Upper lobe of left lung (tissue), 6 donors: ENCODE measurements around the gene ZBTB5. TPM values are rescaled to one million over a fixed set of nuclear protein-coding genes. Genes with fewer than 3 reads are reported as not detected.
"Not testable (repeated sequence)": the region's sequence is repeated elsewhere in the genome, so short reads cannot be mapped to it uniquely, and the experiment has no call there.

Source experiments
- ATAC-seq, 2 donors: fragments of 200-7000 bp; cut with Tn5 transposase; one replicate each; pipeline ENCODE4 v1.9.1; 2022; ENCODE audit warnings: mild to moderate bottlenecking in 2 of 2, moderate library complexity in 2 of 2; ENCODE audit not compliant: low FRiP score in 2 of 2
- DNase-seq, 2 donors: peaks; one replicate each; pipeline ENCODE4 v3.0.0-alpha.2; 2019 to 2020
- H3K27ac ChIP-seq, 4 donors: fragments of 200-600 bp; sonication (generic); one replicate each; pipeline ENCODE4 v1.5.1; 2016 to 2019
- H3K27me3 ChIP-seq, 4 donors: fragments of 200-600 bp; sonication (generic); one replicate each; pipeline ENCODE4 v1.5.1; 2017 to 2019
- H3K36me3 ChIP-seq, 4 donors: fragments of 200-600 bp; sonication (generic); one replicate each; pipeline ENCODE4 v1.5.1; 2016 to 2019
- H3K4me1 ChIP-seq, 4 donors: fragments of 200-600 bp; sonication (generic); one replicate each; pipeline ENCODE4 v1.5.1; 2018 to 2019
- H3K4me3 ChIP-seq, 4 donors: fragments of 200-600 bp; sonication (generic); one replicate each; pipeline ENCODE4 v1.5.1; 2017 to 2019; ENCODE audit warnings: mild to moderate bottlenecking in 2 of 4, moderate library complexity in 1 of 4
- H3K9me3 ChIP-seq, 4 donors: fragments of 200-600 bp; sonication (generic); one replicate each; pipeline ENCODE4 v1.5.1; 2018 to 2019
- EP300 ChIP-seq, 4 donors: sonication (generic); formaldehyde crosslinking; IDR thresholded peaks; one replicate each; pipeline ENCODE4 v1.5.1; 2017; ENCODE audit warnings: antibody characterized with exemption in 4 of 4, control low read depth in 2 of 4
- POLR2A ChIP-seq, 4 donors: fragments of 450-650 bp; IDR thresholded peaks; one replicate each; pipeline ENCODE4 v1.5.1; 2016 to 2017; ENCODE audit warnings: antibody characterized with exemption in 4 of 4, mild to moderate bottlenecking in 2 of 4
- POLR2AphosphoS5 ChIP-seq, 2 donors: sonication (generic); formaldehyde crosslinking; IDR thresholded peaks; one replicate each; pipeline ENCODE4 v1.5.1; 2017; ENCODE audit warnings: antibody characterized with exemption in 2 of 2
- WGBS, 2 donors: methylation state at CpG; one replicate each; pipeline ENCODE4 v1.1.5; 2017 to 2018; 5-methylcytosine and 5-hydroxymethylcytosine counted together
- total RNA-seq, 6 donors: library from RNA; depleted of rRNA in 4 of 6; stranded (reverse); fragments of >200 nt in 4 of 6; gene quantifications; one replicate each; pipeline versions ENCODE4 v1.1.0 to v1.2.1, GENCODE V29; 2016 to 2021
- TF ChIP-seq, protein P1 (sequence below), 6 experiments: fragments of 450-650 bp in 4 of 6; fragments of 200-600 bp in 2 of 6; sonication (generic) in 2 of 6; IDR thresholded peaks; one replicate each; pipeline ENCODE4 v1.5.1; 2016 to 2019; ENCODE audit warnings: antibody characterized with exemption in 6 of 6
- donor health status: DM: no; HTN: no; CAD: no; lungs with moderate emphysema.
- donor health status: DM: no; HTN: yes; CAD: no; lungs with severe emphysema.

ZBTB5 gene, protein sequence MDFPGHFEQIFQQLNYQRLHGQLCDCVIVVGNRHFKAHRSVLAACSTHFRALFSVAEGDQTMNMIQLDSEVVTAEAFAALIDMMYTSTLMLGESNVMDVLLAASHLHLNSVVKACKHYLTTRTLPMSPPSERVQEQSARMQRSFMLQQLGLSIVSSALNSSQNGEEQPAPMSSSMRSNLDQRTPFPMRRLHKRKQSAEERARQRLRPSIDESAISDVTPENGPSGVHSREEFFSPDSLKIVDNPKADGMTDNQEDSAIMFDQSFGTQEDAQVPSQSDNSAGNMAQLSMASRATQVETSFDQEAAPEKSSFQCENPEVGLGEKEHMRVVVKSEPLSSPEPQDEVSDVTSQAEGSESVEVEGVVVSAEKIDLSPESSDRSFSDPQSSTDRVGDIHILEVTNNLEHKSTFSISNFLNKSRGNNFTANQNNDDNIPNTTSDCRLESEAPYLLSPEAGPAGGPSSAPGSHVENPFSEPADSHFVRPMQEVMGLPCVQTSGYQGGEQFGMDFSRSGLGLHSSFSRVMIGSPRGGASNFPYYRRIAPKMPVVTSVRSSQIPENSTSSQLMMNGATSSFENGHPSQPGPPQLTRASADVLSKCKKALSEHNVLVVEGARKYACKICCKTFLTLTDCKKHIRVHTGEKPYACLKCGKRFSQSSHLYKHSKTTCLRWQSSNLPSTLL
- total RNA-seq, result 10 to 100 TPM in 3 of 6 donors, 1 to 10 TPM in 3; 7.9 to 15.0 (median 10.0) TPM

DNA sequence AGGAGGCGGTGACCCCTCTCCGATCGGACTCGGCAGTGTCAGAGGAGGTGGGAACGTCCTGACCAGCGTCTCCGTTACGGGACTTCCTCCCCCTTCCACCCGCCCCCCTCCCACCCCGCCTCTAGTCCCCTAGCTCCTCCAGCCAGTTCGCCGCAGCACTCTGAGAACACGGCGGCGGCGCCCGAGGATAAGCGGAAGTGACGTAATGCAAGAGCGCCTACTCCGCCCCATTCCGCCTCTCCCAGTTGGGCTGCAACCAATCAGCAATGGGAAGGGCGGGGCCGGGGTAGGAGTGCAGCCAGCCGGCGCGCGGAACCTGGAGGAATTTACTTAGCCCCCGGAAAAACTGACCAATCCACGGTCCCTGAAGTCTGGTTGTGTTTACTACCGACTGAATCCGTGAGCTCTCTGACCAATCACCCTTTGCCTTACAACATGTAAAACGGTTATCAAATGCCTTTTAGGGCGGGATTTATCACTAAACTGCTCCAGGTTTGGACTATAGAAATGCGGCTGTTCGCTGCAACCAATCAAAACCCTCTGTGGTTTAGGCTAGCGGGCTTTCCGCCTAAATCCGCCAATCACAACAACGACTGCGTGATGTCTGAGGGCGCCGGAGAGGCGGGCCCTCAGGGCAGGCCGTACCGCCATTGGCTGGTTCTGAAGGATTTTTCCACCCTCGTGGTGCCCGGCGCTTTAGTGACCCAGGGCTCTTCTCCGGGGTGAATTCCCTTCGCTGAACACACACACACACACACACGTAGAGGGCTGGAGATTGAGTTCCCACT lies at the start of gene ZBTB5:
Gene ZBTB5 (minus strand): TSS at position 202 of the 788 bp plus-strand sequence. CDS start 22,899 bp downstream, outside the sequence.
- ATAC-seq (peak; percentile 94 to 97), DNase-seq (peak; percentile 96 to 99)
- 0 to 1% methylated on average over 11 to 52 of the region's 52 CpGs for WGBS, 2 donors
- no peaks in the 10 kb centered on the region for H3K27me3 ChIP-seq
- TF ChIP-seq POLR2AphosphoS5 (IDR thresholded peaks at IDR 0.05) (peak; percentile 59 to 78), EP300 (IDR thresholded peaks at IDR 0.05) (no peak), POLR2A (IDR thresholded peaks at IDR 0.05) (peak in 2 of 4 donors; percentile 49 to 63)
- TF ChIP-seq, protein P1, sequence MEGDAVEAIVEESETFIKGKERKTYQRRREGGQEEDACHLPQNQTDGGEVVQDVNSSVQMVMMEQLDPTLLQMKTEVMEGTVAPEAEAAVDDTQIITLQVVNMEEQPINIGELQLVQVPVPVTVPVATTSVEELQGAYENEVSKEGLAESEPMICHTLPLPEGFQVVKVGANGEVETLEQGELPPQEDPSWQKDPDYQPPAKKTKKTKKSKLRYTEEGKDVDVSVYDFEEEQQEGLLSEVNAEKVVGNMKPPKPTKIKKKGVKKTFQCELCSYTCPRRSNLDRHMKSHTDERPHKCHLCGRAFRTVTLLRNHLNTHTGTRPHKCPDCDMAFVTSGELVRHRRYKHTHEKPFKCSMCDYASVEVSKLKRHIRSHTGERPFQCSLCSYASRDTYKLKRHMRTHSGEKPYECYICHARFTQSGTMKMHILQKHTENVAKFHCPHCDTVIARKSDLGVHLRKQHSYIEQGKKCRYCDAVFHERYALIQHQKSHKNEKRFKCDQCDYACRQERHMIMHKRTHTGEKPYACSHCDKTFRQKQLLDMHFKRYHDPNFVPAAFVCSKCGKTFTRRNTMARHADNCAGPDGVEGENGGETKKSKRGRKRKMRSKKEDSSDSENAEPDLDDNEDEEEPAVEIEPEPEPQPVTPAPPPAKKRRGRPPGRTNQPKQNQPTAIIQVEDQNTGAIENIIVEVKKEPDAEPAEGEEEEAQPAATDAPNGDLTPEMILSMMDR (IDR thresholded peaks at IDR 0.05), result peak in 1 of 6 experiments; percentile 12
- peaks cover 19 to 48% (median 20%) of the 10 kb centered on the region in 4 donors for H3K4me1 ChIP-seq
- no peaks in the 10 kb centered on the region for H3K36me3 ChIP-seq
- H3K27ac ChIP-seq, result peak within 1 kb of the TSS; percentile 97 to 99 (median 98)
- H3K4me3 ChIP-seq, result peak within 1 kb of the TSS; percentile 81 to 96 (median 89)
- no peaks in the 10 kb centered on the region for H3K9me3 ChIP-seq

DNA sequence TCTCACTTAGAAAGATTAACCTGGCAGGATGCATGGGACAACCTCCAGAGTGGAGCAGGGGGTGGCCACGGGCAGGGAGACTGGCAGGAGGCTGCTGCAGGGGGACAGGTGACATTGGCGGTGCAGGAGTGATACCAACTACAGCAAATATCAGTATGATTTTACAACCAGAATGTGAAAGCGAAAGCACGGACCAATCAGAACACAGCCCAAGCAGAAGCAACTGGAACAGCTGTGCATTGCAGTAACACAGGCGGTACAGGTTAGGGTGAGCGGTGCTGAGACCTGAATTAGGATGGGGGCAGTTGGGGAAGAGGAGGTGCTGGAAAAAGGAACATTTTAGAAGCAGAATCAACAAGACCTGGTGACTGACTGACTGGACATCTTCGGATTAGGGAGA lies 49.7 kb upstream of the ZBTB5 start:
- WGBS, 2 donors, result 92 to 94% methylated on average over 7 of the region's 7 CpGs
- no peak for ATAC-seq
- Histone ChIP-seq H3K4me1 (no peaks in the 10 kb centered on the region), H3K27me3 (no peaks in the 10 kb centered on the region), H3K36me3 (peaks cover 0 to 16% (median 7%) of the 10 kb centered on the region in 4 donors), H3K4me3 (no peak overlapping the region), H3K27ac (no peak overlapping the region), H3K9me3 (no peaks in the 10 kb centered on the region)
- no peak for DNase-seq
- TF ChIP-seq POLR2AphosphoS5 (IDR thresholded peaks at IDR 0.05), result no peak
- no peak for TF ChIP-seq EP300 (IDR thresholded peaks at IDR 0.05)
- TF ChIP-seq, protein P1 (IDR thresholded peaks at IDR 0.05), result no peak
- TF ChIP-seq POLR2A (IDR thresholded peaks at IDR 0.05), result no peak

DNA sequence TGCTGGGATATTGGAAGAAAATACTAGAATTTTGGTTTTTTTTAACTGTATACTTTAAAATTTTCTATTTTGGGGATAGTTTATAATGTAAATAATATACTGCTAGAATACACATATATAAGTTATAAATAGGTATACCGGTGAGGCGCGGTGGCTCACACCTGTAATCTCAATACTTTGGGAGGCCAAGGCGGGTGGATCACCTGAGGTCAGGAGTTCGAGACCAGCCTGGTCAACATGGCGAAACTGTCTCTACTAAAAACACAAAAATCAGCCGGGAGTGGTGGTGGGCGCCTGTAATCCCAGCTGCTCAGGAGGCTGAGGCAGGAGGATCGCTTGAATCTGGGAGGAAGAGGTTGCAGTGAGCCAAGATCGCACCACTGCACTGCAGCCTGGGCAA lies 49.2 kb upstream of the ZBTB5 start:
- H3K4me1 ChIP-seq, ATAC-seq, H3K9me3 ChIP-seq, H3K27me3 ChIP-seq, DNase-seq, H3K27ac ChIP-seq, H3K4me3 ChIP-seq: not testable (repeated sequence)
- 98 to 99% methylated on average over 10 of the region's 10 CpGs for WGBS, 2 donors
- peaks cover 0 to 16% (median 7%) of the 10 kb centered on the region in 4 donors for H3K36me3 ChIP-seq

DNA sequence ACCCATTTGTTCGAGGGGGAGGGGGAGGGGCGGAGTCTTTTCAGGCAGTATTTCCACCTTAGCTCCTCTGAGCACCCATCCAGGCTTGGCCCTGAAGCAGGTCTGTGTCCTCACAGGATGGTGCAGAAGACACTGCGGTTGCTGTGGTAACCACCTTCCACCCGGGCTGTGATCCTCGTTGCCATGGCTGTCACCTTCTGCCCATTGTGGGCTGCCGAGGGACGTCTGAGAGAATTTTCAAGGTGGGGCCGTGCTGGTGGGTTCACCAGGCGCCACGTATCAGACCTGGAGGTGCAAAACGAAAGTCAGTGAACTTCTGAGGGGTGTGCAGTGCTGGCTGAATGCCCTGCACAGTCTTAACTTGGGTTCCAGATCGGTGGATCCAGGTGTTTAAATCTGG lies 47.2 kb upstream of the ZBTB5 start:
- Histone ChIP-seq H3K4me1 (no peaks in the 10 kb centered on the region), H3K36me3 (peaks cover 0 to 17% (median 7%) of the 10 kb centered on the region in 4 donors), H3K27me3 (no peaks in the 10 kb centered on the region), H3K4me3 (no peak overlapping the region), H3K9me3 (no peaks in the 10 kb centered on the region), H3K27ac (no peak overlapping the region)
- TF ChIP-seq POLR2AphosphoS5 (IDR thresholded peaks at IDR 0.05) (no peak), EP300 (IDR thresholded peaks at IDR 0.05) (no peak)
- TF ChIP-seq, protein P1 (IDR thresholded peaks at IDR 0.05), result no peak
- WGBS, 2 donors, result 71 to 77% methylated on average over 5 to 12 of the region's 12 CpGs
- DNase-seq, result no peak
- ATAC-seq, result no peak
